ENCODE measurements around the gene ALDH1B1. TPM values are rescaled to one million over a fixed set of nuclear protein-coding genes. Genes with fewer than 3 reads are reported as not detected.
A peak's percentile ranks its signal among the peaks of the same experiment; 100 is the strongest.

Gene ALDH1B1
- total and polyA plus RNA-seq, 10 of the 15 experiments (the other 5 are each of a cell fraction or from before 2014, with no cell fraction given), result 8.6 to 38.5 (median 30.9) TPM

- TF ChIP-seq CTCF (IDR thresholded peaks at IDR 0.05 in 2 of 3, conservative IDR thresholded peaks at IDR 0.05 in 1 of 3; ENCODE audit: control insufficient read depth in 2 of 3, extremely low read depth in 1 of 3, insufficient read depth in 1 of 3, low read depth in 3 of 3, low read length in 3 of 3), result peak; percentile 60 to 80 (median 64); a peak in 5 of 6 replicates
These were observed 21.0 kb upstream of the ALDH1B1 start (continued) for GRCh38 chr9:38371495-38371894.

- no peak for ATAC-seq
- RAD21 ChIA-PET (ENCODE audit: unreplicated experiment), result interaction anchor here (1.1 to 1.9 kb wide), 4 partner anchors 17 to 60 kb away, joined by 4 to 17 read pairs (median 6); partner anchors contain the start of gene ALDH1B1
- Histone ChIP-seq H3K27me3 (replicated peaks in 1 of 2; ENCODE audit: control insufficient read depth in 2 of 2, insufficient read depth in 2 of 2, low read length in 1 of 2) (no peaks in the 10 kb centered on the region; a peak in 4 of 4 replicates), H3K9me3 (replicated peaks; ENCODE audit: control insufficient read depth, insufficient read depth, low read length) (no peaks in the 10 kb centered on the region), H2AFZ (ENCODE audit: control insufficient read depth, low read depth, low read length) (no peak overlapping the region), H4K20me1 (ENCODE audit: control insufficient read depth, insufficient read depth) (no peaks in the 10 kb centered on the region), H3K79me2 (ENCODE audit: control insufficient read depth, insufficient read depth, low read length) (no peaks in the 10 kb centered on the region), H3K4me3 (no peak overlapping the region), H3K27ac (ENCODE audit: control insufficient read depth, insufficient read depth) (no peak overlapping the region), H3K4me1 (ENCODE audit: control insufficient read depth, insufficient read depth, low read length) (no peaks in the 10 kb centered on the region), H3K4me2 (ENCODE audit: control insufficient read depth, insufficient read depth) (no peak overlapping the region), H3K9ac (ENCODE audit: control insufficient read depth, insufficient read depth, low read length) (no peak overlapping the region), H3K36me3 (ENCODE audit: control insufficient read depth in 2 of 2, insufficient read depth in 2 of 2, low read length in 1 of 2) (no peaks in the 10 kb centered on the region)
- POLR2A ChIA-PET, result no interaction called here
- in situ Hi-C loops (cut with MboI), result loop anchor here (10.0 kb wide), 1 partner anchor 332 kb away; no protein-coding TSS in a partner anchor
- FAIRE-seq, result no peak
- CTCF ChIA-PET, result interaction anchor here (0.7 to 1.8 kb wide), 11 partner anchors 10 to 465 kb away, joined by 3 to 12 read pairs (median 6); no protein-coding TSS in a partner anchor
- intact Hi-C loops (cut with micrococcal nuclease; ENCODE audit: unreplicated experiment), result no loop called here
- 30% methylated on average over 10 of the region's 10 CpGs for WGBS (ENCODE audit: insufficient coverage, insufficient replicate concordance, low lambda C conversion rate, missing lambda C conversion rate)
- SMC1A ChIA-PET (ENCODE audit: uncharacterized antibody, unreplicated experiment), result interaction anchor here (0.8 to 1.8 kb wide), 8 partner anchors 16 to 440 kb away, joined by 3 to 9 read pairs (median 4); partner anchors contain the start of gene ALDH1B1
- BruUV-seq (replicated peaks), result no TSS peak
- no peak for DNase-seq (ENCODE audit: low read depth, low spot score)
- TF ChIP-seq JUNB (IDR thresholded peaks at IDR 0.05), result no peak
- no peak for TF ChIP-seq TBL1XR1 (IDR thresholded peaks at IDR 0.05; ENCODE audit: low read depth, low read length)
- no peak for TF ChIP-seq PKNOX1 (IDR thresholded peaks at IDR 0.05)
- TF ChIP-seq CTCF (IDR thresholded peaks at IDR 0.05 in 2 of 3, conservative IDR thresholded peaks at IDR 0.05 in 1 of 3; ENCODE audit: control insufficient read depth in 2 of 3, extremely low read depth in 1 of 3, insufficient read depth in 1 of 3, low read depth in 3 of 3, low read length in 3 of 3), result no peak
- TF ChIP-seq CBFB (IDR thresholded peaks at IDR 0.05; ENCODE audit: low read depth), result no peak
- TF ChIP-seq E4F1 (IDR thresholded peaks at IDR 0.05; ENCODE audit: borderline replicate concordance, partially characterized antibody), result no peak
- TF ChIP-seq ZBED1 (IDR thresholded peaks at IDR 0.05; ENCODE audit: borderline replicate concordance), result no peak
- no peak for TF ChIP-seq FOXK2 (IDR thresholded peaks at IDR 0.05)
- TF ChIP-seq FOS (IDR thresholded peaks at IDR 0.05; ENCODE audit: borderline replicate concordance, extremely low read depth, insufficient read length), result no peak
- TF ChIP-seq CHD2 (IDR thresholded peaks at IDR 0.05; ENCODE audit: borderline replicate concordance, low read depth, low read length), result no peak
- no peak for TF ChIP-seq STAT3 (IDR thresholded peaks at IDR 0.05; ENCODE audit: low read depth, low read length)
- no peak for TF ChIP-seq CEBPB (IDR thresholded peaks at IDR 0.05; ENCODE audit: borderline replicate concordance in 1 of 2, low read depth in 2 of 2, low read length in 2 of 2)
These were observed 19.5 kb upstream of the ALDH1B1 start for GRCh38 chr9:38372762-38373619.
